Vagina (tissue), 2 donors: ENCODE measurements around the gene LMO1. TPM values are rescaled to one million over a fixed set of nuclear protein-coding genes. Genes with fewer than 3 reads are reported as not detected.

Experiments used
- DNase-seq, 2 donors: peaks; one replicate each; pipeline ENCODE4 v3.0.0-alpha.2; 2017; ENCODE audit errors: extremely low spot score in 2 of 2
- H3K27ac ChIP-seq: fragments of 200-600 bp; sonication (generic); one replicate; pipeline ENCODE4 v1.5.1; 2019
- H3K27me3 ChIP-seq: fragments of 200-600 bp; sonication (generic); one replicate; pipeline ENCODE4 v1.5.1; 2019
- H3K36me3 ChIP-seq, 2 donors: fragments of 200-600 bp; sonication (generic); one replicate each; pipeline ENCODE4 v1.5.1; 2017 to 2019
- H3K4me1 ChIP-seq: fragments of 200-600 bp; sonication (generic); one replicate; pipeline ENCODE4 v1.5.1; 2019
- H3K4me3 ChIP-seq, 2 donors: fragments of 200-600 bp; sonication (generic); 1 replicate in 1 of 2; 2 replicates in 1 of 2; pipeline ENCODE4 v1.5.1; 2016 to 2019
- H3K9me3 ChIP-seq: fragments of 200-600 bp; sonication (generic); one replicate; pipeline ENCODE4 v1.5.1; 2019
- CTCF ChIP-seq, 3 experiments: fragments of 450-650 bp in 2 of 3; fragments of 200-600 bp in 1 of 3; sonication (generic) in 1 of 3; IDR thresholded peaks; one replicate each; pipeline ENCODE4 v1.5.1; 2017 to 2019; ENCODE audit warnings: antibody characterized with exemption in 3 of 3, mild to moderate bottlenecking in 2 of 3, moderate library complexity in 2 of 3
- POLR2A ChIP-seq, 2 donors: fragments of 450-650 bp; IDR thresholded peaks; one replicate each; pipeline ENCODE4 v1.6.1; 2017; ENCODE audit warnings: antibody characterized with exemption in 2 of 2, mild to moderate bottlenecking in 2 of 2, moderate library complexity in 2 of 2
- POLR2AphosphoS5 ChIP-seq, 2 donors: sonication (generic); formaldehyde crosslinking; IDR thresholded peaks; one replicate each; pipeline ENCODE4 v1.9.0; 2017; ENCODE audit warnings: antibody characterized with exemption in 2 of 2, mild to moderate bottlenecking in 2 of 2, low read depth in 1 of 2; ENCODE audit not compliant: insufficient read depth in 1 of 2
- intact Hi-C: fragments of 100-400 bp; cut with DNase I; formaldehyde crosslinking; loops from one replicate; pipeline ENCODE4 v1.15.1; 2023
- total RNA-seq: library from RNA; depleted of rRNA; stranded (reverse); fragments of >200 nt; gene quantifications from one replicate; pipeline ENCODE4 v1.2.3, GENCODE V29; 2016

The LMO1 gene
- total RNA-seq, 1 donor from 2014 or later, result not detected

- intact Hi-C loops, result loop anchor here (5.0 kb wide), 1 partner anchor 347 kb away; no protein-coding TSS in a partner anchor
- Histone ChIP-seq H3K27ac (no peak overlapping the region), H3K36me3 (no peaks in the 10 kb centered on the region), H3K9me3 (no peaks in the 10 kb centered on the region), H3K27me3 (no peaks in the 10 kb centered on the region), H3K4me1 (no peaks in the 10 kb centered on the region), H3K4me3 (no peak overlapping the region)
- TF ChIP-seq CTCF (IDR thresholded peaks at IDR 0.05) (no peak), POLR2A (IDR thresholded peaks at IDR 0.05) (no peak), POLR2AphosphoS5 (IDR thresholded peaks at IDR 0.05; ENCODE audit: insufficient read depth in 1 of 2, low read depth in 1 of 2) (no peak)
- no peak for DNase-seq
Observed at GRCh38 chr11:8220261-8221045, 43.2 kb downstream of the LMO1 start.

GRCh38 chr11:8219257-8220021, 44.2 kb downstream of the LMO1 start:
- no peaks in the 10 kb centered on the region for H3K9me3 ChIP-seq
- H3K4me1 ChIP-seq, result no peaks in the 10 kb centered on the region
- no peak for DNase-seq
- no peaks in the 10 kb centered on the region for H3K27me3 ChIP-seq
- H3K36me3 ChIP-seq, result no peaks in the 10 kb centered on the region
- no peak overlapping the region for H3K27ac ChIP-seq
- intact Hi-C loops, result loop anchor here (5.0 kb wide), 1 partner anchor 348 kb away; no protein-coding TSS in a partner anchor
- no peak overlapping the region for H3K4me3 ChIP-seq
- peak in 1 of 3 experiments; percentile 15 for TF ChIP-seq CTCF (IDR thresholded peaks at IDR 0.05)
- TF ChIP-seq POLR2AphosphoS5 (IDR thresholded peaks at IDR 0.05; ENCODE audit: insufficient read depth in 1 of 2, low read depth in 1 of 2), result no peak

- no peak for DNase-seq
- Histone ChIP-seq H3K27me3 (no peaks in the 10 kb centered on the region), H3K27ac (no peak overlapping the region), H3K4me1 (no peaks in the 10 kb centered on the region), H3K9me3 (no peaks in the 10 kb centered on the region), H3K4me3 (no peak overlapping the region), H3K36me3 (no peaks in the 10 kb centered on the region)
- intact Hi-C loops, result no loop called here
- no peak for TF ChIP-seq CTCF (IDR thresholded peaks at IDR 0.05)
- no peak for TF ChIP-seq POLR2AphosphoS5 (IDR thresholded peaks at IDR 0.05; ENCODE audit: insufficient read depth in 1 of 2, low read depth in 1 of 2)
- no peak for TF ChIP-seq POLR2A (IDR thresholded peaks at IDR 0.05)
Observed at GRCh38 chr11:8218840-8219239, 44.8 kb downstream of the LMO1 start.

GRCh38 chr11:8218409-8218808, 45.3 kb downstream of the LMO1 start:
- no peaks in the 10 kb centered on the region for H3K9me3 ChIP-seq
- no peaks in the 10 kb centered on the region for H3K36me3 ChIP-seq
- TF ChIP-seq POLR2AphosphoS5 (IDR thresholded peaks at IDR 0.05; ENCODE audit: insufficient read depth in 1 of 2, low read depth in 1 of 2) (no peak), CTCF (IDR thresholded peaks at IDR 0.05) (no peak), POLR2A (IDR thresholded peaks at IDR 0.05) (no peak)
- no peaks in the 10 kb centered on the region for H3K4me1 ChIP-seq
- no peak overlapping the region for H3K4me3 ChIP-seq
- no peak for DNase-seq
- no peak overlapping the region for H3K27ac ChIP-seq
- no peaks in the 10 kb centered on the region for H3K27me3 ChIP-seq
- intact Hi-C loops, result no loop called here
